Kidney epithelial cell (primary cell): ENCODE measurements around the gene GIMAP8. TPM values are rescaled to one million over a fixed set of nuclear protein-coding genes. Genes with fewer than 3 reads are reported as not detected.

Experiments
- DNase-seq: peaks from one replicate; pipeline ENCODE4 v3.0.0-alpha.2; 2010; ENCODE audit warnings: low read depth
- H3K27me3 ChIP-seq: 2 replicates; pipeline ENCODE4 v1.6.0; 2011; ENCODE audit warnings: low read length; ENCODE audit not compliant: control insufficient read depth, insufficient read depth
- H3K36me3 ChIP-seq: 2 replicates; pipeline ENCODE4 v1.5.1; 2011; ENCODE audit warnings: low read length; ENCODE audit not compliant: control insufficient read depth, insufficient read depth
- H3K4me3 ChIP-seq: 2 replicates; pipeline ENCODE4 v1.5.1; 2011; ENCODE audit warnings: low read depth, mild to moderate bottlenecking, control low read depth, low read length
- CTCF ChIP-seq: IDR thresholded peaks from 2 replicates; pipeline ENCODE4 v1.5.1; 2011; ENCODE audit warnings: mild to moderate bottlenecking, moderate library complexity, low read length, control low read depth, inconsistent platforms; ENCODE audit not compliant: insufficient read depth, poor library complexity, severe bottlenecking
- total RNA-seq: library from RNA; depleted of rRNA; stranded (reverse); fragments of >200 nt; gene quantifications from 2 replicates; pipeline ENCODE4 v1.2.3, GENCODE V29; 2015

The GIMAP8 gene
- total RNA-seq, 1 donor from 2014 or later: not detected

GRCh38 chr7:150446288-150446938 is 4.0 kb upstream of the GIMAP8 start:
- no peak overlapping the region for H3K4me3 ChIP-seq
- peaks cover 14% of the 10 kb centered on the region for H3K27me3 ChIP-seq
- no peak for DNase-seq
- TF ChIP-seq CTCF: no peak
- no peaks in the 10 kb centered on the region for H3K36me3 ChIP-seq

- Histone ChIP-seq H3K36me3 (no peaks in the 10 kb centered on the region), H3K4me3 (no peak overlapping the region), H3K27me3 (peaks cover 22% of the 10 kb centered on the region)
- TF ChIP-seq CTCF: no peak
- no peak for DNase-seq
Measured at GRCh38 chr7:150447966-150448788, 2.3 kb upstream of the GIMAP8 start.

GRCh38 chr7:150448789-150449147 is 1.7 kb upstream of the GIMAP8 start:
- peak; percentile 96 for TF ChIP-seq CTCF
- Histone ChIP-seq H3K36me3 (no peaks in the 10 kb centered on the region), H3K4me3 (no peak overlapping the region), H3K27me3 (peaks cover 22% of the 10 kb centered on the region)
- no peak for DNase-seq

- Histone ChIP-seq H3K36me3 (no peaks in the 10 kb centered on the region), H3K27me3 (peaks cover 22% of the 10 kb centered on the region), H3K4me3 (no peak overlapping the region)
- TF ChIP-seq CTCF: no peak
- DNase-seq: no peak
Measured at GRCh38 chr7:150449206-150449952, 1.1 kb upstream of the GIMAP8 start.

GRCh38 chr7:150451097-150451793 is 815 bp downstream of the GIMAP8 start:
- no peak for DNase-seq
- H3K27me3 ChIP-seq: peaks cover 22% of the 10 kb centered on the region
- H3K36me3 ChIP-seq: no peaks in the 10 kb centered on the region
- TF ChIP-seq CTCF: no peak
- H3K4me3 ChIP-seq: no peak overlapping the region
